Measurements from ENCODE around the gene NACC2.

- TF ChIP-seq EZH2 (IDR thresholded peaks at IDR 0.05; ENCODE audit: borderline replicate concordance) (no peak), CTCF (IDR thresholded peaks at IDR 0.05; ENCODE audit: poor library complexity) (no peak)
Observed at GRCh38 chr9:135982499-135983207, 112.4 kb downstream of the NACC2 start.

All from hepatocyte (in vitro differentiated cells).